SIG-M5 treated with dmso at 0.1 percent for 504 hours (cell line): ENCODE results near the gene RALGDS.
"Not testable (repeated sequence)": the region's sequence is repeated elsewhere in the genome, so short reads cannot be mapped to it uniquely, and the experiment has no call there.

Experiments
- DNase-seq: peaks from one replicate; lab custom pipeline; 2025; ENCODE audit not compliant: unreplicated experiment; lab: John Stamatoyannopoulos, UW

The RALGDS gene

DNA sequence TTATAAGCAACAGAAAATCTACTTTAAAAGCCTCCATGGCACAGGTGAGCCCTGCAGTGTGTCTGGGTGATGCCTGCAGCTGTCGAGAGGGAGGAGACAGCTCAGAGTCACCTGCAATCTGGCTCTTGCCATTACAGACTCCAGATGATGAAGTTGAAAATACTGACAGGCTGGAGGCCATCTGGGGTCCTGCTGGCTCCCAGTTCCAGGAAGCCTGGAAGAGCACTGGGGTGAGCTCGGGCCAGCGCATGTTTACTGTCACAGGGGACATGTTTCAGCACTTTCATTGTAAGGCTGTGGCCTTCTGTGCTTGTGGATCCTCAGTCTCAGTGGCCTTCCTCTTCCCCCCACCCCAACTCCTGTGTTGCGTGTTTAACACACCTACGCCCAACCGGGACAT lies 30.9 kb downstream of the RALGDS start:
- DNase-seq = no peak

DNA sequence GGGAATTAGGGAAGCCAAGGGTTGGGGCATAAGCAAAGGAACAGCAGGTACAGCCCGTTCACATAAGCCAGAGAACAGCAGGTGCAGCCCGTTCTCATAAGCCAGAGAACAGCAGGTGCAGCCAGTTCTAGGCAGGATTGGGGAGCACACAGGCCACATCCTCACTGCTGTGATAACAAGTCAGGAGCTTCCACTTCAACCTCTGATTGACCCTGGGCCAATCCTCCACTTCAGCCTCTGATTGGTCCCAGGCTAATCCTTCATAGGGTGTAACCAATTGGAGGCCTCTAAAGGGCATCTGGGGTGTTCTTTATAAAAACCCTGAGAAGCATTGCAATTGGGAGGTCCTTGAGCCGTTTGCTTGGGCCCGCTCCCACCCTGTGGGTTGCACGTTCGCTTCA lies 31.8 kb downstream of the RALGDS start:
- DNase-seq = no peak

DNA sequence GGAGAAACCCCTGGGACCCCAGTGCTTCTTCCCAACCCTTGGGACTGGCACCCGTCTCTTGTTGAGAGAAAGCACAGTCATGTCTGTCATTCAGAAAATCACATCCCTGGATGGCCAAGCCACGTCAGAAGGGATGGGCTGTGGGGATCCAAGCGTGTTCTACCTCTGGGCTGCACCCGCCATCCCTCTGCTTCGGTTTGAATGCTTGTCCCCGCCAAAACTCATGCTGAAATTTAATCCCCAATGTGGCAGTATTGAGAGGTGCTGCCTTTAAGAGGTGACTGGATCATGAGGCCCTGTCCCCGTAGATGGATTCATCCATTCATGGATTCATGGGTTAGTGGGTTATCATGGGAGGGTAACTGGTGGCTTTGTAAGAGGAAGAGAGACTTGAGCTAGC lies 32.3 kb downstream of the RALGDS start:
- no peak for DNase-seq

DNA sequence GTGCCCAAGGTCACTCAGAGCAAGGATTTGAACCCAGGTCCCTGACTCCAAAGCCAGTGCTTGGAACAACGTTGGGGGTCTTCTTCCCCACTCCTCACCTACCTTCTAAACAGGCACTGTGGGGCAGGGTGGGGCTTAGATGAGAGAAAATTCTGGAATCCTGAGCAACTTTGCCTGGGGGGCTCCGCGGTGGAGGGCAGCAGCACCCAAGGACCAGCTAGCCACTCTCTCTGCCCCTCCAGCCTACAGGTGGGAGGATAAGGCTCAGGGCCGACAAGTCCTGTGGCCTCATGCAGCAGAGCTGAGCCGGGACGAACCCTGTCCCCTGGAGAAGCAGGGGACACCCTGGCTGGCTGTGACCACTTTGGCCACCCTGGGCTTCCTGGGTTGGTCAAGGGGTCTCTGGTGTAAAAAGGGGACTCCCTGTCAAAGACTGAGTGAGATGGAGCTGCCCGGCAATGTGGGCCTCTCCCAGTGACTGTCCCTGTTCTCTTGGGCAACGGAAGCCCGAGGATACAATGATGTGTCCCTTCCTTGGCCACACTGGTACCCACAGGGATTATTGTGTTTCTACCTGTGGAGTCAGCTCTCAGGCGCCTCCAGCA lies 32.8 kb downstream of the RALGDS start:
- DNase-seq = no peak

DNA sequence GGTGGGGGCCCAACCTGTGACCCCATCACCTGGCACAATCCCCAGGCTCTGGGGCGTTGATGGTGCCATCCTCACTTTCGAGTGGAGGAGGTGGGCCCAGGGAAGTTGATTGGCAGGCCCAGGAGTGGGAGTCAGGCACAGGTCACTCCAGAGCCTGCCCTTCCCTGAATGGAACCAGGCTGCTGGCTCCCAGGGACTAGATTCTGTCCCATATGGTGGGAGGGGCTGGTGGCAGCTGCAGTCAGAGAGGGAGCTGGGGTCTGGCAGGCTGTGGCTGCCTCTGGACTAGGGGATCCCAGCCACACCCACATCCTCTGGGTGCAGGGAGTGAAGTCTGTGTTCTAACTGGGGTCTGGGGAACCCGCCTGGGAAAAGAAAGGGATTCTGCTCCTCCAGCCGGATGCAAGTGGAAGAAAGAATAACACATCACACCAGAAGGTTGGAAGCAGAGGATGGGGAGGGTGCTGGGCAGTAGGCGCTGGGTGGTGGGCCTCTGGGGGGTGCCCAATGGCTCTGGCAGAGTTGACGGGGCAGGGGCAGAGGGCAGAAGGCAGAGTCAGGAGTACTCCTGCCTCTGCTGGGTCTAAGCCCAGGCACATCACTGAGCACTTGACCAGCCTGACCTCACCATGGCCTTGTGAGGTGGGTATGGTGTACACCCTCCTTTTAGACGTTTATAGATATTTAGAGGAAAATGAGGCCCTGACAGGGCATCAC lies 33.5 kb downstream of the RALGDS start:
- no peak for DNase-seq

DNA sequence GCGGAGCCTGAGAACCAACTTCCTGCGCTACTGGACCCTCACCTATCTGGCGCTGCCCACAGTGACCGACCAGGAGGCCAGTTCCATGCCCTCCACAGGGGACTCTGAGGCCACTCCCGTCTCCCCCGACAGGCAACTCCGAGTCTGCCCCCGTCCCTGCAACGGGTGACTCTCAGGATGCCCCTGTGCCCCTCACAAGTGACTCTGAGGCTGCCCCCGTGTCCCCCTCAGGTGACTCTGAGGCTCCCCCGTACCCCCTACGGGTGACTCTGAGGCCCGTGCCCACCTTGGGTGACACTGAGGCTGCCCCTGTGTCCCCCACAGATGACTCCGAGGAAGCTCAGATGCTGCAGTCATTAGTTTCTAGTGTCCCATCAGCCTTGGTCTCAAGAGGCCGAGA lies 34.1 kb downstream of the RALGDS start:
- DNase-seq = no peak

DNA sequence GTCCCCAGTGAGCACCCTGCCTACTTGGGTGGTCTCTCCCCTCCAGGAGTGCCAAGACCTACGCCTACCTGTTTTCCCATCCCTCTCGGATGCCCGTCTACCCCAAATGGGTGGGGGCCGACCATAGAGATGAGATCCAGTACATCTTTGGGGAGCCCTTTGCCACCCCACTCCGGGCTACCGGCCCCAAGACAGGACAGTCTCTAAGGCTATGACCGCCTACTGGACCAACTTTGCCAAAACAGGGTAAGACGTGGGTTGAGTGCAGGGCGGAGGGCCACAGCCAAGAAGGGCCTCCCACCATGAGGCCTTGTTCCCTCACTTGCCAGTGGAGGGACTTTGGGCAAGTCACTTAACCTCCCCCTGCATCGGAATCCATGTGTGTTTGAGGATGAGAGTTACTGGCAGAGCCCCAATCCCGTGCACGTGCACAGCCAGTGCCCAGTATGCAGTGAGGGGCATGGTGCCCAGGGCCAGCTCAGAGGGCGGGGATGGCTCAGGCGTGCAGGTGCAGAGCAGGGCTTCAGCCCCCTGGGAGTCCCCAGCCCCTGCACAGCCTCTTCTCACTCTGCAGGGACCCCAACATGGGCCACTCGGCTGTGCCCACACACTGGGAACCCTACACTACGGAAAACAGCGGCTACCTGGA lies 34.7 kb downstream of the RALGDS start:
- not testable (repeated sequence) for DNase-seq

DNA sequence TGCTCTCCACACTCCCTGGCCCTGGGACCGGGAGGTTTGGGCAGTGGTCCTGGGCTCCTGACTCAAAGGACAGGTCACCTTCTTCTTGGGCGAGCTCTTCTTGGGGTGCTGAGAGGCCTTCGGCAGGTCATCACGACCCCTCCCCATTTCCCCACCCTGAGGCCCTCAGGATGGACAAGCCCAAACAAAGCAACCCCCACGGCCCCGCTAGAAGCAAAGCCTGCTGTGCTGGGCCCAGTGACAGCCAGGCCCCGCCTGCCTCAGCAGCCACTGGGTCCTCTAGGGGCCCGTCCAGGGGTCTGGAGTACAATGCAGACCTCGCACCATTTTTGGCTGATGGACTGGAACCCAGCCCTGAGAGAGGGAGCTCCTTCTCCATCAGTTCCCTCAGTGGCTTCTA lies 37.4 kb downstream of the RALGDS start:
- not testable (repeated sequence) for DNase-seq

DNA sequence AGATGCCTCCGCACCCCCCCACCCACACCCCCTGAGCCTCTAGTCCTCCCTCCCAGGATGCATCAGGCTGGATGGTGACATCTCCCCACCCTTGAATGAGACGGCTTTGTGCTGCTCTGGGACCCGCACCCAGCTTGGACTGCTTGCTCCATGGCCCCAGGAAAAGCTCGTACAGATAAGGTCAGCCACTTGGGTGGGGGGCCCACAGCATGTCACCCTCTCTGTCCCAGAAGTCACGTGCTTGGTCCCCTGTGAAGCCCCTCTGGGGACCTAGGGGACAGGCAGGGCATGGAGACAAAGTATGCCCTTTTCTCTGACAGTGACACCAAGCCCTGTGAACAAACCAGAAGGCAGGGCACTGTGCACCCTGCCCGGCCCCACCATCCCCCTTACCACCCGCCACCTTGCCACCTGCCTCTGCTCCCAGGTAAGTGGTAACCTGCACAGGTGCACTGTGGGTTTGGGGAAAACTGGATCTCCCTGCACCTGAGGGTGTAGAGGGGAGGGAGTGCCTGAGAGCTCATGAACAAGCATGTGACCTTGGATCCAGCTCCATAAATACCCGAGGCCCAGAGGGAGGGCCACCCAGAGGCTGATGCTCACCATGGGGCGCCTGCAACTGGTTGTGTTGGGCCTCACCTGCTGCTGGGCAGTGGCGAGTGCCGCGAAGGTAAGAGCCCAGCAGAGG lies 38.9 kb downstream of the RALGDS start:
- DNase-seq = not testable (repeated sequence)

DNA sequence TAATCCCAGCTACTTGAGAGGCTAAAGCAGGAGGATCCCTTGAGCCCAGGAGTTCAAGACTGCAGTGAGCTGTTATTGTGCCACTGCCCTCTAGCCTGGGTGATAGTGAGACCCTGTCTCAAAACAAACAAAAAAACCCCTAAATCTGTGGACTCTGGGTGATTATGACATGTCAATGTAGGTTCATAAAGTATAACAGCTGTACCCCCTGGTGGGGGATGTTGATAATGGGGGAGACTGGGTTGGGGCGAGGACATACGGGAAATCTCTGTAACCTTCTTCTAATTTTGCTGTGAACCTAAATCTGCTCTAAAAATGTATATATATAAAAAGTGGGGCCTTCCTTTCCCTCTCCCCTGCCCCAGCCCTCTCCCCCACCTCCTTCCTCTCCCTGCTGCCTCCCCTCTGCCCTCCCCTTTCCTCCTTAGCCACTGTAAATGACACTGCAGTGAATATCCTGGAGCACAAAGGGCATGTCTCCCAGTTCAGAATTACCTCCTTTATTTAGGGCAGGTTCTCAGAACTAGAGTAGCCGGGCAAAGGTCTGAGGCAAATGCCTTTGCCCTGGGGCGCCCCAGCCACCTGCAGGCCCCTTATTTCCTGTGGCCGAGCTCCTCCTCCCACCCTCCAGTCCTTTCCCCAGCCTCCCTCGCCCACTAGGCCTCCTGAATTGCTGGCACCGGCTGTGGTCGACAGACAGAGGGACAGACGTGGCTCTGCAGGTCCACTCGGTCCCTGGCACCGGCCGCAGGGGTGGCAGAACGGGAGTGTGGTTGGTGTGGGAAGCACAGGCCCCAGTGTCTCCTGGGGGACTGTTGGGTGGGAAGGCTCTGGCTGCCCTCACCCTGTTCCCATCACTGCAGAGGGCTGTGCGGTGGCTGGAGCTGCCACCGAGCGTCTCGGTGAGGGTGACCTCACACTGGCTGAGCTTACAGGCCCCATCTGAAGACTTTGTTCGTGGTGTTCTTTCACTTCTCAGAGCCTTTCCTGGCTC lies 40.0 kb downstream of the RALGDS start:
- not testable (repeated sequence) for DNase-seq

DNA sequence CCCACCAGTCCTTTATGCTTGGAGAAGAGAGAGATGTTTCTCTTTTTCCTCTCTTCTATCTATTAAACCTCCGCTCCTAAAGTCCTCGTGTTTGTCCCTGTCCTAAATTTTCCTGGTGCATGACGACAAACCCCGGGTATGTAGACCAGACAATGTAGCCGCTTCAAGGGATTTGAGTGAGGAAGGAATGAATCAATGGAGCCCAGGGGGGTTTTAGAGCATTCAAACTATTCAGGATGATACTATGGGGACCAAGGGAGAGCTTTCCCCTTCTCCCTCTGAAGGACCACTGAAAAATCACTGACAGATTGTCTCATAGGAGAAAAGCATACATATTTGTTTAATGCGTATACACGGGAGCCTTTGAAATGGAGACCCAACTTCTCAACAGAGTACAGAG lies 40.9 kb downstream of the RALGDS start:
- DNase-seq = no peak

DNA sequence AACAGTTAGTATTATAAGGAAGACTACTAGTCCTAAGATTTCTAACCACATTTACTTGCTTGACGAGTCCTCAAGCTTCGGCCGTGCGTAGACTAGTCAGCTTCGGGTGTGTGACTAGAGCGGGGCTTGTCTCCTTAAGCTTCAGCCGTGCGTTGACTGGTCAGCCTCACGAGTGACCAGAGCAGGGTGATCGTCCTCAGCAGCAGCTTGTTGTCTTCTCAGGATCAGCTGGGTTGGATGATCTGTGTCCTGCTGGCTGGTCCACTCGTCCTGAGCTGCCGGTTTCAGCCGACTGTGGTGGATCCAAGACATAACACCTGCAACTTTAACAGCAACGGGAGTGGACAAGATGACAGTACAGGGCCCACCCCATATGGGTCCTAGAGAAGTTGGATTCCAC lies 42.6 kb downstream of the RALGDS start:
- no peak for DNase-seq

DNA sequence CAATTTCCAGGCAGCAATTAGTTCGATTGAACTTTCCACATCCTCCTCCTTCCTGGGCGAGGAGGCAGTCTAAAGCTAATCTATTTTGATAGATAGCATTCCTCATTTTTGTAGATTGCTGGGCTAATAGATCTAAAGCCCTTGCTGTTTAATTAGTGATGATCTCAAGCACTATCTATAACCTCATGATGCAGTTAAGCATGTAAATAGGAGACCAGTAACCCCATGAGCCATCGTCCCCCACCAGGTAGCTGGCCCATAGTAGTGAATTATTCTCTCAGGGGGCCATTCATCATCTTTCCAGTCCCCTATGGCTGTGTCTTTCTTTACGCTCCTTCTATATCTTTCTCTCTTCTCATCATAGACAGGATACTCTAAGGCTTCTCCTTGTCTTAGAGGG lies 44.3 kb downstream of the RALGDS start:
- no peak for DNase-seq

DNA sequence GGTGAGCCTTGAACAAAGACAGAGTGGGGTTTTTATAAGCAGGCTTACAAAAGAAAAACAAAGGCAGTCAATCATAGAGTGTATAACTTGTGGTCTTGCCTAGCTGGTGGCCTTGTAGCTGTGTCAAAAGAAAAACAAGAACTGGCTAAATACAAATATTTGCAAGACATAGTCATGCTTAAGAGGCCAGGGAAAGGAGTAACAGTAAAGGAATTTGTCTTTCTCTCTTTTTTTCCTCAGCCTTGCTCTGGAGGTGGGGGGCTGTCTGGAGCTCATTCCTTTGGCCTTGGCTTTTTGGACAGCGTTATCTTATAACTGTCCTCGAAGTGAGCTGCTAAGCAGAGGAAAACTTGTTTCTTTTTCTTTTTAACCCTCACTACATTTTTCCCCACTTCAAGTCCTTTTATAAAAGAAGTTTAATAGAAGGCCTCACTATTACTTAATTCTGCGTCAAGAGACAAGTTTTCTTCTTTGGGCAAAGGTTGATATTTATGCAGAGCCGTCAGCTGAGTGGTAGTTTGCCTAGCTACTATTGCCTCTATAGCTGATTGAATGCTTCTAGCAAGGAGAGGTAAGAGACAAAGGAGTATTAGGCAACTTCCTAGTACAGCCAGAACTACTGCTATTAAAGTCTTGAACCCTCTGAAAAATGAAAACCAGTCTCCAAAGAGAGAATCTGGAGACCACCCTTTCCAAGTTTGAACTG lies 45.0 kb downstream of the RALGDS start:
- no peak for DNase-seq

DNA sequence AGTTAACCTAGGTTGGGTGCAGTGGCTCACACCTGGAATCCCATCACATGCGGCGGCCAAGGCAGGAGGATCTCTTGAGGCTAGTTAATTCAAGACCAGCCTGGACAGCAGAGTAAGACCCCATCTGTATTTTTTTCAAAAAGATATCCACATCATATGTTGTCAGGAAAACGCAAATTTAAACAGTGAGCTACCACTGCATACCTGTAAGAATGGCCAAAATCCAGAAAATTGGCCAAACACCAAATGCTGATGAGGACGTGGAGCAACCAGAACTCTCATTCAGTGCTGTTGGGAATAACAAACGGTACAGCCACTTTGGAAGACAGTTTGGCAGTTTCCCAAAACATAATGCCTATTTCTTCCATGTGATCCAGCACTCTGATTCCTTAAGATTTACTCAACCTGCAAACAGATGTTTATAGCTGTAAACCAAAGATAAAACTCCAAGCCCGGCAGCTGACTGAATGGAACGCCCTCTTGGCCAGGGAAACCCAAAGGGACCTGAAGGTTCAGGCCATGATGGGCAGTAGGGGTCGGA lies 46.9 kb downstream of the RALGDS start:
- no peak for DNase-seq

DNA sequence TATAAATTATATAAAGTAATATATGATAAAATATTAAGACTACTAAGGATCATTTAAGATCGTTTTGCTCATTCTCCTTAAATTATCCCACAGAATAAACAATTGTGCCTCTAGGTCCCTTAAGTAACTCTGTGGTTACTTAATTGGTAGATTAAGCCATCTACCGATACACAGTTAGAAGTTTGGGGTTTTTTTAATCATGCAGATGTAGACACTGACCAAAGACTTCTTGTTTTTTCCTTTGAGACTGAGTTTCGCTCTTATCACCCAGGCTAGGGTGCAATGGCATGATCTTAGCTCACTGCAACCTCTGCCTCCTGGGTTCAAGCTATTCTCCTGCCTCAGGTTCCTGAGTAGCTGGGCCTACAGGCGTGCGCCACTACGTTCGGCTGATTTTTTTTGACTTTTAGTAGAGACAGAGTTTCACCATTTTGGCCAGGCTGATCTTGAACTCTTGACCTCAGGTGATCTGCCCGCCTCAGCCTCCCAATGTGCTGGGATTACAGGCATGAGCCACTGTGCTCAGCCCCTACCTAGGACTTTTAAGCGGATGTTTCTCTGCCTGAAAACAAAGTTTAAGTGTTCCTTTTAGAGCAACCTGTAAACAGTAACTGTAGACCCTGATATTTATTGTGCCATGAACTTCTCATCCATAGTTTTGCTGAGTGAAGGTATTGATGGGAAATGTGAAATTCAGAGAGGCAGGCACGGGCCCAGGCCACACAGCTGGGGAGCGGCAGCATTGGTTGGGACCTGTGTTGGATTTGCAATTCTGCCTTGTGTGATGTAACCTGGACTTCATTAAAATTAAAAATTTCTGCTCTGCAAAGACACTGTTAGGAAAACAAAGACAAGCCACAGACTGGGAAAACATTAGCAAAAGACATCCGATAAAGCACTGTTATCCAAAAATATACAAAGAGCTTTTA lies 47.7 kb downstream of the RALGDS start:
- peak; percentile 69 for DNase-seq

DNA sequence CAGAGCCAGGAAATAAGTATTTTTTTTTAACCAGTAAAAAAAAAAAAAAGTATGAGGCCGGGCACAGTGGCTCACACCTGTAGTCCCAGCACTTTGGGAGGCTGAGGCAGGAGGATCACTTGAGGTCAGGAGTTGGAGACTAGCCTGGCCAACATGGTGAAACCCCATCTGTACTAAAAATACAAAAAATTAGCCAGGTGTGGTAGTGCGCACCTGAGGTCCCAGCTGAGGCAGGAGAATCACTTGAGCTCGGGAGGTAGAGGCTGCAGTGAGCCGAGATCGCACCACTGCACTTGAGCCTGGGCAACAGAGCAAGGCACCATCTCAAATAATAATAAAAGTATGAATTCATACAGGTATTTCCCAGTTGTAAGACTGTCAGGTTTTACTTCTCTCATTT lies 48.8 kb downstream of the RALGDS start:
- not testable (repeated sequence) for DNase-seq

DNA sequence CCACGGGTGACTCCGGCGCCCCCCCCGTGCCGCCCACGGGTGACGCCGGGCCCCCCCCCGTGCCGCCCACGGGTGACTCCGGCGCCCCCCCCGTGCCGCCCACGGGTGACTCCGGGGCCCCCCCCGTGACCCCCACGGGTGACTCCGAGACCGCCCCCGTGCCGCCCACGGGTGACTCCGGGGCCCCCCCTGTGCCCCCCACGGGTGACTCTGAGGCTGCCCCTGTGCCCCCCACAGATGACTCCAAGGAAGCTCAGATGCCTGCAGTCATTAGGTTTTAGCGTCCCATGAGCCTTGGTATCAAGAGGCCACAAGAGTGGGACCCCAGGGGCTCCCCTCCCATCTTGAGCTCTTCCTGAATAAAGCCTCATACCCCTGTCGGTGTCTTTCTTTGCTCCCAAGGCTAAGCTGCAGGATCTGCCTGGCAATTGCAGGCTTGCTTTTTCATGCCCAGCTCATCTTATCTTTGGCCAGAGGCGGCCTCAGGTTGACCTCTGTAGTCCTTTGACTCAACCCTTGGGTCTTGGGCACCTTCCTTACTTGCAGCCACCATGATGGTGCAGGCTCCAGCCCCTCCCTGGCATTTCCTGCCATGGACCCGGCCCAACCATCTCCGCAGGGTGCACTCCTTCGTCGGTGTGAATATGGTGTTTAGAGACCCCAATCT lies 49.4 kb downstream of the RALGDS start:
- DNase-seq = no peak
